Sciatic nerve (tissue), 2 donors: Measurements from ENCODE around the gene SPG7. TPM values are rescaled to one million over a fixed set of nuclear protein-coding genes. Genes with fewer than 3 reads are reported as not detected.
A peak's percentile ranks its signal among the peaks of the same experiment; 100 is the strongest.

Source experiments
- ATAC-seq: fragments of 200-7000 bp; cut with Tn5 transposase; one replicate; pipeline ENCODE4 v1.9.1; 2020; ENCODE audit warnings: mild to moderate bottlenecking, moderate library complexity
- DNase-seq: peaks from one replicate; pipeline ENCODE4 v3.0.0-alpha.2; 2020; ENCODE audit warnings: low spot score
- intact Hi-C: fragments of 100-400 bp; cut with DNase I; formaldehyde crosslinking; loops from one replicate; pipeline ENCODE4 v1.14.2; 2022
- total RNA-seq: library from RNA; stranded (reverse); fragmentation: NEBNext Ultra II Directional; extraction: Animal tissue kit (Norgen Biotek cat#: 25700); gene quantifications from one replicate; pipeline ENCODE4 v1.2.1, GENCODE V29; 2021
- donor health status: DM: no; HTN: no; CAD: no.
- donor health status: DM: no; HTN: no; CAD: no.

The SPG7 gene
- total RNA-seq, 1 donor from 2014 or later, result 104 TPM

GRCh38 chr16:89506113-89506504 lies 2.1 kb upstream of the SPG7 start:
- DNase-seq (no peak), ATAC-seq (no peak)
- intact Hi-C loops, result no loop called here

- intact Hi-C loops, result no loop called here
- ATAC-seq, result no peak
- no peak for DNase-seq
Measured at GRCh38 chr16:89506791-89507191, 1.4 kb upstream of the SPG7 start.

GRCh38 chr16:89507214-89507833 lies 879 bp upstream of the SPG7 start:
- peak; percentile 18 for ATAC-seq
- DNase-seq, result peak; percentile 75
- intact Hi-C loops, result no loop called here

- intact Hi-C loops, result no loop called here
- no peak for ATAC-seq
- DNase-seq, result no peak
Measured at GRCh38 chr16:89510526-89510925, 2.3 kb downstream of the SPG7 start.

GRCh38 chr16:89511374-89511773 lies 3.2 kb downstream of the SPG7 start:
- intact Hi-C loops, result no loop called here
- DNase-seq (no peak), ATAC-seq (no peak)

DNA sequence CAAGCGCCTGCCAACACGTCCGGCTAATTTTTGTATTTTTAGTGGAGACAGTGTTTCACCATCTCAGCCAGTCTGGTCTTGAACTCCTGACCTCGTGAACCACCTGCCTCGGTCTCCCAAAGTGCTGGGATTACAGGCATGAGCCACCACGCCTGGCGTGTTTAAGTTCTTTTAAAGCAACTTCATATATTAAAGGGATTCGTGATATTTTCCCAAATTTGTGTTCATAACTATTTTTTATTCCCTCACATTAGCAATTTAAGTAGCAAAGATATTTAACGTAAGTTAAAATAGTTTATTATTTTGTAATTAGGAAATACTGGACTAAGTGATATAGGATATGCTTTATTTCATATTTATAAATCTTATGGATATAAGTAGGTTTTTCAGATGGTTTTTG lies 4.2 kb downstream of the SPG7 start:
- ATAC-seq (no peak), DNase-seq (no peak)
- intact Hi-C loops, result no loop called here

DNA sequence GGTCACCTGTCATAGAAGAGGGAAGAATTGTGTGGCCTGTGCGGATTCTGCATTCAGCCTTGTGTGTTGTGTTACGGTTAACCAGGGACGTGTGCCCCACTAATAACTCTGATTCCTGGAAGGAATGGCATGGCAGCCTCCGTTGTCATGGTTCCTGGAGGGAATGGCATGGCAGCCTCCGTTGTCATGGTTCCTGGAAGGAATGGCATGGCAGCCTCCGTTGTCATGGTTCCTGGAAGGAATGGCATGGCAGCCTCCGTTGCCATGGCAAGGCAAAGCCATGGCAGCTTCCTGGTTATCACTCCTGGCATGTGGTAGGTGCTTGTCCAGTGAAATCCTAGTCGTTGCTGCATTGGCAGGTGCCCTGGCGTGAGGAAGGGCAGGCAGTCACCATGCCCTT lies 8.9 kb downstream of the SPG7 start:
- ATAC-seq (no peak), DNase-seq (no peak)
- intact Hi-C loops, result no loop called here

- intact Hi-C loops, result no loop called here
- no peak for ATAC-seq
- no peak for DNase-seq
Measured at GRCh38 chr16:89519881-89520280, 11.7 kb downstream of the SPG7 start.

GRCh38 chr16:89522287-89522686 lies 14.1 kb downstream of the SPG7 start:
- DNase-seq (no peak), ATAC-seq (no peak)
- intact Hi-C loops, result no loop called here

DNA sequence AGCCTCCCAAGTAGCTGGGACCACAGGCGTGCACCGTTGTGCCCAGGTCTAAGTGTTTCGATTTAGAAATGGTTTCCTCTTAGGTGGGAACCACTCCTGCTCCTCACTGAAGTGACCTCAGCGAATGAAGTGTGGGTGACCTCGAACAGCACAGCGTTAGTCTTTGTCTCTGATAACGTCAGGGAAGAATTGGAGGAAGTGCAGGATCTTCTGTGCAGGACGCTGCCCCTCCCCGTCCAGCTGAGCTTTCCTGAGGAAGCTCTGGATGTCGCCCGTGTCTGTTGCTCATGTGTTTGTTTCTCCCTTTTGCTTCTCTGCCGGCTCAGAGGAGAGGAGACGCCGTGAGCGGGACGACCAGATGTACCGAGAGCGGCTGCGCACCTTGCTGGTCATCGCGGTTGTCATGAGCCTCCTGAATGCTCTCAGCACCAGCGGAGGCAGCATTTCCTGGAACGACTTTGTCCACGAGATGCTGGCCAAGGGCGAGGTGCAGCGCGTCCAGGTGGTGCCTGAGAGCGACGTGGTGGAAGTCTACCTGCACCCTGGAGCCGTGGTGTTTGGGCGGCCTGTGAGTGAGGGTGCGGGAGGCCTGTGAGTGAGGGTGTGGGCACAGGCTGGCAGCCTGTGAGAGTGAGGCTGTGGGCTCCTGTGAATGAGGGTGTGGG lies 15.6 kb downstream of the SPG7 start:
- no peak for DNase-seq
- no peak for ATAC-seq

GRCh38 chr16:89525146-89525913 lies 17.1 kb downstream of the SPG7 start:
- intact Hi-C loops, result no loop called here
- ATAC-seq, result no peak
- no peak for DNase-seq

More for the DNA sequence above, 15.6 kb downstream of the SPG7 start:
- intact Hi-C loops, result no loop called here

DNA sequence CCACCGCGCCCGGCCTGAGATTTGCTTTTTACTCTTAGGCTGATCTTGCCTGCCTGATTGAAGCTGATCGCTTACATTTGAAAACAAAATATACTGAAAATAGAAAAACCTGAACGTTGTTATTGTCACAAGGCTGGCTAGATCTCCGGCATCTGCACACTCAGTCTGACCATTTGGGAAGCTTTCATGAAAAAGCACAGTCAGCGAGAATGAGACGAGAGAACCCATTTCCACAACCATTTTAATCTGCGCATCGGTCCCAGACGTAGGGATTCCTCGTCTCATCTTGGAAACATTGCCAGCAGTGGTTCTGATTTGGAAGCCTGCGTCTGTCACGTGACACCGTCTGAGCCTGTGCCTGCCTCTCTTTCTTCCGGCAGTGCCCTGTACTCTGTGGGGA lies 20.9 kb downstream of the SPG7 start:
- no peak for ATAC-seq
- intact Hi-C loops, result no loop called here
- no peak for DNase-seq

DNA sequence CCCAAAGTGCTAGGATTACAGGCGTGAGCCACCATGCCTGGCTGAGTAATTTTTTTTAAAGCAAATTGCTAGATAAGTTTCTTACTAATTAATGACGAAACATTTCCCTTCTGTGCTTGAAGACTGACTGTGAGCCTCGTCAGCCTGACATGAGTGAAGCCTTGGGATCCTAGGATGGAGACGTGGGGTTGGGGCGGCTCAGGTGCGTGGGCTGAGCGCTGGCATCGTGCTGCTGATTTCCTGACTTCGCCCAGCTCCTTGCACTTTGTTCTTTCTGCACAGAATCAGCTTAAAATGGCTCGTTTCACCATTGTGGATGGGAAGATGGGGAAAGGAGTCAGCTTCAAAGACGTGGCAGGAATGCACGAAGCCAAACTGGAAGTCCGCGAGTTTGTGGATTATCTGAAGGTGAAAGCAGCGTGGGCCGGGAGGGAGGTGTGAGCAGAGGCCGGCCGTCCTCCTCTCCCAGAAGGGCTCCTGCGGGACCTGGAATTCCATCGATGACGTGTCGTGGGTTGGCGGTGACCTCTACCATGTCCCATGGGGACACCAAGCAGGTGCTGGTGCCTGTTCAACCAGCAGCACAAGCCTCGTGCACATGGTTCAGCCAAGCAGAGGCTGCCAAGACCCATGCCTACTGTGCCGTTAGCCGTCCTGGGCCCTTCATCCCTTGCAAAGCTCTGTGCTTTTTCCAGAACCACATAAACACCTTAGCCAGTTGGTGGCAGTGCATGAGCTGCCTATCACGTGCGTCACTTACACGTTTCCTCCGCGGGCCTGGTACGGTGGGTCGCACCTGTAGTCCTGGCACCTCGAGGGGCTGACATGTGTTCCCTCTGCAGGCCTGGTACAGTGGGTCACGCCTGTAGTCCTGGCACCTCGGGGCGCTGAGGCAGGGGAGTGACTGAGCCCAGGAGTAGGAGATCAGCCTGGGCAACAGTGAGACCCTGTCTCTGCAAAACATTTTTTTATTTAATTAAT lies 22.5 kb downstream of the SPG7 start:
- DNase-seq, result no peak
- no peak for ATAC-seq
- intact Hi-C loops, result no loop called here

DNA sequence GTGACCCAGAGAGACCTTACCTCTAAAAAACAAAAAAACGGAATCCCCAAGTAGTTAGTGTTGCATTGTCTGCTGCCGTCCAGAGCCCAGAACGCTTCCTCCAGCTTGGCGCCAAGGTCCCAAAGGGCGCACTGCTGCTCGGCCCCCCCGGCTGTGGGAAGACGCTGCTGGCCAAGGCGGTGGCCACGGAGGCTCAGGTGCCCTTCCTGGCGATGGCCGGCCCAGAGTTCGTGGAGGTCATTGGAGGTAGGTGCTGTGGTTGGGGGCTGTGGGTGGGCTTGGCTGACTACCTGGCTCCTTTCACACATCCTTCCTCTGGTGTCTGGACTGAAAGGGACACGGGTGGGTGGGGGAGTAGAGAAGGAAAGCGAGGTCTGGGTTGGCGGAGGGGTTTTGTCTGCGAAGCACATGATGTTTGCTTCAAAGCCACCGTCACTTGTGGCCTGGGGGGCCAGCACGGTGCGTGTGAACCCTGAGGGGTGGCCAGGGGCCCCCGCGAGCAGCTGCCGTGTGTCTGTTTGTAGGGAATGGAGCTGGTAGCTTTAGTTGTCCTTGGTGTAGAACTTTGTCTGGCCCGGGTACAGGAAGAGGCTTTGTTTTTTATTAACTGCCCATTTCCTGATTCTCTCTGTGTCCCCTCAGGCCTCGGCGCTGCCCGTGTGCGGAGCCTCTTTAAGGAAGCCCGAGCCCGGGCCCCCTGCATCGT lies 23.8 kb downstream of the SPG7 start:
- DNase-seq (no peak), ATAC-seq (no peak)
- intact Hi-C loops, result no loop called here

DNA sequence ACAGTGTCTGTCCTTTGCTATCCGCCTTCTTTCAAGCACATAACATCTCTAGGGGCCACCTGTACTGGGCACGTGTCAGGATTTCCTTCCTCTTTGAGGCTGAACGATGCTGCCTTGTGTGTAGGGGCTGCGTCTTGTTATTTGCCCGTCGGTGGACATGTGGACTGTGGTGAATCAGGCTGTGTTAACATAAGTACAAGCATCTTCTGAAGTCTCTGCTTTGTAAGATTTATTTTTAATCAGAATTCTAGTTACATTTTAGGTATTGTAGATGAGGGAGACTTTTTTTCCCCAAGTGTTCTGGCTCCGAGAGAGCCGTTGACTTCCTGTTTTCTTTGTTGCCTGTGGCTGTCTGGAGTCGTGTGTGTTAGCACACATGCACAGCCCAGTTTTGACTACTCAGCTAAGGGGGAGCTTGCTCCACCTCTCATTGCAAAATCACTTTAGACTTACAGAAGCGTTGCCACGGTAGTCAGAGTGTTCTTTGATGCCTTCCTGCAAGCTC lies 26.1 kb downstream of the SPG7 start:
- ATAC-seq (peak; percentile 80), DNase-seq (no peak)

GRCh38 chr16:89536371-89536770 lies 28.2 kb downstream of the SPG7 start:
- no peak for ATAC-seq
- intact Hi-C loops, result no loop called here
- DNase-seq, result no peak

More for the DNA sequence above, 26.1 kb downstream of the SPG7 start:
- intact Hi-C loops, result no loop called here

DNA sequence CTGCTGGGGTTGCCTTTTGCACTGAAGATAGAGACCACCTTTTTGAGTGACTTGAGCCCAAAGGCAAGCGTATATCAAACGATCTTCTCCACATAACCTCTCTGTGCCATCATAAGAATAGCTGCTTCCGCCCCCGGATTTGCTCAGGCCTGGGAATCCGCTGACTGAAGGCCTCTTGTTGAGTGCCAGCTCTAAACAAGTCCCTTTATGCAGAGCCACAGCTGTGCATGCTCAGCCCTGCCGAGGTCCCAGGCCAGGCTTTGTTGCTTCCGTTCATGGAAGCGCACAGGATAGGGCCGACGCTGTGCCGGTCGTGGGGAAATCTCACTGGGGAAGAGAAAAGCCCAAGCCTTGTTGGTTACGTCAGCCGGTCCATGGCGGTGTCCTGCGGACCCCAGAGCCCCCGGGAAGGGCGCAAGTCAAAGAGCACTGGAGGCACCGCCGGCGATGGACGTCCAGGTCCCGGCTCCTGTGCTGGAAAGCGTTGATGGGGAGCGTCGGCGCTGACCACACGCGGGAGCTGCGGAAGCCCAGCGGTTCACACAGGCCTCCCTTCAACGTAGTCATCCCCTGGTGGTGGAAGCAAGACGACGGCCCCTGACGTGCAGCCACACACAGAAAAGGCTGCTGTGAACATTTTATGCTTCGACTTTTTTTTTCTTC lies 28.8 kb downstream of the SPG7 start:
- DNase-seq (no peak), ATAC-seq (peak; percentile 57)
- intact Hi-C loops, result no loop called here

- no peak for DNase-seq
Measured at GRCh38 chr16:89537549-89537925, 29.3 kb downstream of the SPG7 start.

More at GRCh38 chr16:89537549-89537925, 29.3 kb downstream of the SPG7 start:
- intact Hi-C loops, result no loop called here
- ATAC-seq, result no peak
